Activated CD4-positive, alpha-beta T cell treated with anti-CD3 and anti-CD28 coated beads, Interleukin-2, Interleukin-4, amounts not matched to agents 100 ng/mL and 50 ng/mL, durations not matched to agents 16 hours and 8 hours (primary cell): ENCODE measurements around the gene BBS10.
"Not testable (repeated sequence)": the region's sequence is repeated elsewhere in the genome, so short reads cannot be mapped to it uniquely, and the experiment has no call there.

Source experiments
- DNase-seq: peaks from one replicate; pipeline ENCODE4 v3.0.0-alpha.2; 2020; ENCODE audit warnings: low spot score

The BBS10 gene

GRCh38 chr12:76348079-76348901 lies at the start of gene BBS10:
BBS10 (minus strand) TSS chr12:76348415; CDS start chr12:76348358, 57 bp downstream.
- DNase-seq: peak; percentile 92

GRCh38 chr12:76391461-76391860 lies 43.2 kb upstream of the BBS10 start:
- no peak for DNase-seq

GRCh38 chr12:76387614-76388013 lies 39.4 kb upstream of the BBS10 start:
- DNase-seq: no peak

- DNase-seq: no peak
These were observed 36.3 kb upstream of the BBS10 start for GRCh38 chr12:76384560-76384959.

- no peak for DNase-seq
These were observed 35.8 kb upstream of the BBS10 start for GRCh38 chr12:76383988-76384387.

- no peak for DNase-seq
These were observed 31.0 kb upstream of the BBS10 start for GRCh38 chr12:76379261-76379660.

- not testable (repeated sequence) for DNase-seq
These were observed 28.7 kb upstream of the BBS10 start for GRCh38 chr12:76376876-76377275.

GRCh38 chr12:76375939-76376338 lies 27.7 kb upstream of the BBS10 start:
- DNase-seq: no peak

GRCh38 chr12:76375470-76375869 lies 27.3 kb upstream of the BBS10 start:
- DNase-seq: peak; percentile 28

GRCh38 chr12:76374386-76375020 lies 26.3 kb upstream of the BBS10 start:
- peak; percentile 30 for DNase-seq

- no peak for DNase-seq
These were observed 20.0 kb upstream of the BBS10 start for GRCh38 chr12:76368230-76368629.

GRCh38 chr12:76366163-76366562 lies 17.9 kb upstream of the BBS10 start:
- peak; percentile 31 for DNase-seq

- not testable (repeated sequence) for DNase-seq
These were observed 15.9 kb upstream of the BBS10 start for GRCh38 chr12:76364131-76364530.

- no peak for DNase-seq
These were observed 12.1 kb upstream of the BBS10 start for GRCh38 chr12:76360316-76360715.

- DNase-seq: no peak
These were observed 7.9 kb upstream of the BBS10 start for GRCh38 chr12:76356071-76356470.

GRCh38 chr12:76346798-76347420 lies 1.3 kb downstream of the BBS10 start:
- DNase-seq: peak; percentile 58

- DNase-seq: no peak
These were observed 2.0 kb downstream of the BBS10 start for GRCh38 chr12:76346236-76346635.

GRCh38 chr12:76345569-76345968 lies 2.6 kb downstream of the BBS10 start:
- no peak for DNase-seq

GRCh38 chr12:76341436-76342030 lies 6.7 kb downstream of the BBS10 start:
- no peak for DNase-seq

GRCh38 chr12:76340680-76341435 lies 7.4 kb downstream of the BBS10 start:
- no peak for DNase-seq

GRCh38 chr12:76337583-76337982 lies 10.6 kb downstream of the BBS10 start:
- DNase-seq: no peak

- DNase-seq: no peak
These were observed 15.6 kb downstream of the BBS10 start for GRCh38 chr12:76332606-76333005.
